ENCODE results near the gene GALNT12. TPM values are rescaled to one million over a fixed set of nuclear protein-coding genes. Genes with fewer than 3 reads are reported as not detected.

Gene GALNT12
- total and polyA plus RNA-seq, 2 experiments from 2014 or later: 14.6 to 23.6 TPM

DNA sequence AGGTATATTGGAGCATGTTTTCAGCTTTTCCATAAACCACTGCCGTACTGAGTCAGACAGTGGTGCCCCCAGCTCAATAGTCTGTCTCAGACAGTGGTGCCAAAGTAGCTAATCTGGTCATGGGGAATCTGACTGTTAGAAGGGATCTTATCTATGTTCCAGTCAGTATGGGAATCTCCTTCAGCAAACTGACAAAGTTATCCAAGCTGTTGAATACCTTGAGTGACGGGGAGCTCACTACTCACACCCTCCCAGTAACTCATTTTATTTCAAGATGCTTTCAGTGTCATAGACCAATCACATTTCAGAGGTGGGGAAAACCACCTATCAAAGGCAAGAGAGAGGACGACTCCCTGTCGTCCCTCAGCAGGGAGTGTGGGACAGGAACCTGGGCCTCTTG, 29.9 kb upstream of the GALNT12 start:
- no peak overlapping the region for H3K27ac ChIP-seq (ENCODE audit: low read depth)
- 0 out of 2 replicates have a peak, but pooled peaks cover 3% of the 10 kb centered on the region for H3K79me2 ChIP-seq (replicated peaks; ENCODE audit: insufficient read depth)
- Mint-ChIP-seq H3K4me3 (no peak overlapping the region), H3K27ac (no peak overlapping the region), H3K9me3 (no peaks in the 10 kb centered on the region), H3K27me3 (ENCODE audit: insufficient read depth, low read depth, poor library complexity) (peaks cover 11% of the 10 kb centered on the region), H3K4me1 (no peaks in the 10 kb centered on the region; the same call in 2 of the 3 replicates), H3K36me3 (ENCODE audit: low read depth) (peaks cover 51% of the 10 kb centered on the region)
- no peak for ATAC-seq
- no peaks in the 10 kb centered on the region; the same call in 1 of the 2 replicates for H3K36me3 ChIP-seq (ENCODE audit: insufficient read depth)
- no peak for DNase-seq (ENCODE audit: low spot score)
- no peaks in the 10 kb centered on the region for H3K4me1 ChIP-seq (ENCODE audit: insufficient read depth)
- H3K27me3 ChIP-seq (ENCODE audit: insufficient read depth): no peaks in the 10 kb centered on the region
- H3F3A ChIP-seq (replicated peaks; ENCODE audit: low read depth): no peaks in the 10 kb centered on the region
- H3K4me2 ChIP-seq: no peak overlapping the region
- no peak overlapping the region for H3K4me3 ChIP-seq
- no peak overlapping the region for H2AFZ ChIP-seq
- TF ChIP-seq ZNF114 (CRISPR knock-in tag; IDR thresholded peaks at IDR 0.05) (no peak), CREB1 (CRISPR knock-in tag; IDR thresholded peaks at IDR 0.05; ENCODE audit: low read depth) (no peak), JUNB (IDR thresholded peaks at IDR 0.05; ENCODE audit: unreplicated experiment) (no peak), POLR2AphosphoS5 (IDR thresholded peaks at IDR 0.05; ENCODE audit: low read depth) (no peak), ZNF331 (CRISPR knock-in tag; IDR thresholded peaks at IDR 0.05; ENCODE audit: low read depth) (no peak), NANOG (IDR thresholded peaks at IDR 0.05; ENCODE audit: borderline replicate concordance) (no peak), EZH2phosphoT487 (IDR thresholded peaks at IDR 0.05; ENCODE audit: unreplicated experiment) (no peak), EZH2 (IDR thresholded peaks at IDR 0.05; ENCODE audit: low read depth, unreplicated experiment) (no peak), STAT1 (IDR thresholded peaks at IDR 0.05; ENCODE audit: unreplicated experiment) (no peak)
- TF ChIP-seq, protein P1, sequence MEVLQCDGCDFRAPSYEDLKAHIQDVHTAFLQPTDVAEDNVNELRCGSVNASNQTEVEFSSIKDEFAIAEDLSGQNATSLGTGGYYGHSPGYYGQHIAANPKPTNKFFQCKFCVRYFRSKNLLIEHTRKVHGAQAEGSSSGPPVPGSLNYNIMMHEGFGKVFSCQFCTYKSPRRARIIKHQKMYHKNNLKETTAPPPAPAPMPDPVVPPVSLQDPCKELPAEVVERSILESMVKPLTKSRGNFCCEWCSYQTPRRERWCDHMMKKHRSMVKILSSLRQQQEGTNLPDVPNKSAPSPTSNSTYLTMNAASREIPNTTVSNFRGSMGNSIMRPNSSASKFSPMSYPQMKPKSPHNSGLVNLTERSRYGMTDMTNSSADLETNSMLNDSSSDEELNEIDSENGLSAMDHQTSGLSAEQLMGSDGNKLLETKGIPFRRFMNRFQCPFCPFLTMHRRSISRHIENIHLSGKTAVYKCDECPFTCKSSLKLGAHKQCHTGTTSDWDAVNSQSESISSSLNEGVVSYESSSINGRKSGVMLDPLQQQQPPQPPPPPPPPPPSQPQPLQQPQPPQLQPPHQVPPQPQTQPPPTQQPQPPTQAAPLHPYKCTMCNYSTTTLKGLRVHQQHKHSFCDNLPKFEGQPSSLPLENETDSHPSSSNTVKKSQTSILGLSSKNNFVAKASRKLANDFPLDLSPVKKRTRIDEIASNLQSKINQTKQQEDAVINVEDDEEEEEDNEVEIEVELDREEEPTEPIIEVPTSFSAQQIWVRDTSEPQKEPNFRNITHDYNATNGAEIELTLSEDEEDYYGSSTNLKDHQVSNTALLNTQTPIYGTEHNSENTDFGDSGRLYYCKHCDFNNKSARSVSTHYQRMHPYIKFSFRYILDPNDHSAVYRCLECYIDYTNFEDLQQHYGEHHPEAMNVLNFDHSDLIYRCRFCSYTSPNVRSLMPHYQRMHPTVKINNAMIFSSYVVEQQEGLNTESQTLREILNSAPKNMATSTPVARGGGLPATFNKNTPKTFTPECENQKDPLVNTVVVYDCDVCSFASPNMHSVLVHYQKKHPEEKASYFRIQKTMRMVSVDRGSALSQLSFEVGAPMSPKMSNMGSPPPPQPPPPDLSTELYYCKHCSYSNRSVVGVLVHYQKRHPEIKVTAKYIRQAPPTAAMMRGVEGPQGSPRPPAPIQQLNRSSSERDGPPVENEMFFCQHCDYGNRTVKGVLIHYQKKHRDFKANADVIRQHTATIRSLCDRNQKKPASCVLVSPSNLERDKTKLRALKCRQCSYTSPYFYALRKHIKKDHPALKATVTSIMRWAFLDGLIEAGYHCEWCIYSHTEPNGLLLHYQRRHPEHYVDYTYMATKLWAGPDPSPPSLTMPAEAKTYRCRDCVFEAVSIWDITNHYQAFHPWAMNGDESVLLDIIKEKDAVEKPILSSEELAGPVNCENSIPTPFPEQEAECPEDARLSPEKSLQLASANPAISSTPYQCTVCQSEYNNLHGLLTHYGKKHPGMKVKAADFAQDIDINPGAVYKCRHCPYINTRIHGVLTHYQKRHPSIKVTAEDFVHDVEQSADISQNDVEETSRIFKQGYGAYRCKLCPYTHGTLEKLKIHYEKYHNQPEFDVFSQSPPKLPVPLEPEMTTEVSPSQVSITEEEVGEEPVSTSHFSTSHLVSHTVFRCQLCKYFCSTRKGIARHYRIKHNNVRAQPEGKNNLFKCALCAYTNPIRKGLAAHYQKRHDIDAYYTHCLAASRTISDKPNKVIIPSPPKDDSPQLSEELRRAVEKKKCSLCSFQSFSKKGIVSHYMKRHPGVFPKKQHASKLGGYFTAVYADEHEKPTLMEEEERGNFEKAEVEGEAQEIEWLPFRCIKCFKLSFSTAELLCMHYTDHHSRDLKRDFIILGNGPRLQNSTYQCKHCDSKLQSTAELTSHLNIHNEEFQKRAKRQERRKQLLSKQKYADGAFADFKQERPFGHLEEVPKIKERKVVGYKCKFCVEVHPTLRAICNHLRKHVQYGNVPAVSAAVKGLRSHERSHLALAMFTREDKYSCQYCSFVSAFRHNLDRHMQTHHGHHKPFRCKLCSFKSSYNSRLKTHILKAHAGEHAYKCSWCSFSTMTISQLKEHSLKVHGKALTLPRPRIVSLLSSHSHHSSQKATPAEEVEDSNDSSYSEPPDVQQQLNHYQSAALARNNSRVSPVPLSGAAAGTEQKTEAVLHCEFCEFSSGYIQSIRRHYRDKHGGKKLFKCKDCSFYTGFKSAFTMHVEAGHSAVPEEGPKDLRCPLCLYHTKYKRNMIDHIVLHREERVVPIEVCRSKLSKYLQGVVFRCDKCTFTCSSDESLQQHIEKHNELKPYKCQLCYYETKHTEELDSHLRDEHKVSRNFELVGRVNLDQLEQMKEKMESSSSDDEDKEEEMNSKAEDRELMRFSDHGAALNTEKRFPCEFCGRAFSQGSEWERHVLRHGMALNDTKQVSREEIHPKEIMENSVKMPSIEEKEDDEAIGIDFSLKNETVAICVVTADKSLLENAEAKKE (CRISPR knock-in tag; IDR thresholded peaks at IDR 0.05): no peak
- TF ChIP-seq, protein P2, sequence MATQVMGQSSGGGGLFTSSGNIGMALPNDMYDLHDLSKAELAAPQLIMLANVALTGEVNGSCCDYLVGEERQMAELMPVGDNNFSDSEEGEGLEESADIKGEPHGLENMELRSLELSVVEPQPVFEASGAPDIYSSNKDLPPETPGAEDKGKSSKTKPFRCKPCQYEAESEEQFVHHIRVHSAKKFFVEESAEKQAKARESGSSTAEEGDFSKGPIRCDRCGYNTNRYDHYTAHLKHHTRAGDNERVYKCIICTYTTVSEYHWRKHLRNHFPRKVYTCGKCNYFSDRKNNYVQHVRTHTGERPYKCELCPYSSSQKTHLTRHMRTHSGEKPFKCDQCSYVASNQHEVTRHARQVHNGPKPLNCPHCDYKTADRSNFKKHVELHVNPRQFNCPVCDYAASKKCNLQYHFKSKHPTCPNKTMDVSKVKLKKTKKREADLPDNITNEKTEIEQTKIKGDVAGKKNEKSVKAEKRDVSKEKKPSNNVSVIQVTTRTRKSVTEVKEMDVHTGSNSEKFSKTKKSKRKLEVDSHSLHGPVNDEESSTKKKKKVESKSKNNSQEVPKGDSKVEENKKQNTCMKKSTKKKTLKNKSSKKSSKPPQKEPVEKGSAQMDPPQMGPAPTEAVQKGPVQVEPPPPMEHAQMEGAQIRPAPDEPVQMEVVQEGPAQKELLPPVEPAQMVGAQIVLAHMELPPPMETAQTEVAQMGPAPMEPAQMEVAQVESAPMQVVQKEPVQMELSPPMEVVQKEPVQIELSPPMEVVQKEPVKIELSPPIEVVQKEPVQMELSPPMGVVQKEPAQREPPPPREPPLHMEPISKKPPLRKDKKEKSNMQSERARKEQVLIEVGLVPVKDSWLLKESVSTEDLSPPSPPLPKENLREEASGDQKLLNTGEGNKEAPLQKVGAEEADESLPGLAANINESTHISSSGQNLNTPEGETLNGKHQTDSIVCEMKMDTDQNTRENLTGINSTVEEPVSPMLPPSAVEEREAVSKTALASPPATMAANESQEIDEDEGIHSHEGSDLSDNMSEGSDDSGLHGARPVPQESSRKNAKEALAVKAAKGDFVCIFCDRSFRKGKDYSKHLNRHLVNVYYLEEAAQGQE (IDR thresholded peaks at IDR 0.05; ENCODE audit: unreplicated experiment): no peak
- TF ChIP-seq, protein P3, sequence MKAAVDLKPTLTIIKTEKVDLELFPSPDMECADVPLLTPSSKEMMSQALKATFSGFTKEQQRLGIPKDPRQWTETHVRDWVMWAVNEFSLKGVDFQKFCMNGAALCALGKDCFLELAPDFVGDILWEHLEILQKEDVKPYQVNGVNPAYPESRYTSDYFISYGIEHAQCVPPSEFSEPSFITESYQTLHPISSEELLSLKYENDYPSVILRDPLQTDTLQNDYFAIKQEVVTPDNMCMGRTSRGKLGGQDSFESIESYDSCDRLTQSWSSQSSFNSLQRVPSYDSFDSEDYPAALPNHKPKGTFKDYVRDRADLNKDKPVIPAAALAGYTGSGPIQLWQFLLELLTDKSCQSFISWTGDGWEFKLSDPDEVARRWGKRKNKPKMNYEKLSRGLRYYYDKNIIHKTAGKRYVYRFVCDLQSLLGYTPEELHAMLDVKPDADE (IDR thresholded peaks at IDR 0.05): no peak
- TF ChIP-seq, protein P4, sequence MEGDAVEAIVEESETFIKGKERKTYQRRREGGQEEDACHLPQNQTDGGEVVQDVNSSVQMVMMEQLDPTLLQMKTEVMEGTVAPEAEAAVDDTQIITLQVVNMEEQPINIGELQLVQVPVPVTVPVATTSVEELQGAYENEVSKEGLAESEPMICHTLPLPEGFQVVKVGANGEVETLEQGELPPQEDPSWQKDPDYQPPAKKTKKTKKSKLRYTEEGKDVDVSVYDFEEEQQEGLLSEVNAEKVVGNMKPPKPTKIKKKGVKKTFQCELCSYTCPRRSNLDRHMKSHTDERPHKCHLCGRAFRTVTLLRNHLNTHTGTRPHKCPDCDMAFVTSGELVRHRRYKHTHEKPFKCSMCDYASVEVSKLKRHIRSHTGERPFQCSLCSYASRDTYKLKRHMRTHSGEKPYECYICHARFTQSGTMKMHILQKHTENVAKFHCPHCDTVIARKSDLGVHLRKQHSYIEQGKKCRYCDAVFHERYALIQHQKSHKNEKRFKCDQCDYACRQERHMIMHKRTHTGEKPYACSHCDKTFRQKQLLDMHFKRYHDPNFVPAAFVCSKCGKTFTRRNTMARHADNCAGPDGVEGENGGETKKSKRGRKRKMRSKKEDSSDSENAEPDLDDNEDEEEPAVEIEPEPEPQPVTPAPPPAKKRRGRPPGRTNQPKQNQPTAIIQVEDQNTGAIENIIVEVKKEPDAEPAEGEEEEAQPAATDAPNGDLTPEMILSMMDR (conservative IDR thresholded peaks at IDR 0.05; ENCODE audit: low read depth in 2 of 2): no peak
- H3K9me2 ChIP-seq (ENCODE audit: insufficient read depth): no peaks in the 10 kb centered on the region
- H4K20me1 ChIP-seq (replicated peaks; ENCODE audit: insufficient read depth): no peaks in the 10 kb centered on the region; the same call in 1 of the 2 replicates
